ENCODE results near the gene REPIN1. TPM values are rescaled to one million over a fixed set of nuclear protein-coding genes. Genes with fewer than 3 reads are reported as not detected.
A peak's percentile ranks its signal among the peaks of the same experiment; 100 is the strongest.
"Not testable (repeated sequence)": the region's sequence is repeated elsewhere in the genome, so short reads cannot be mapped to it uniquely, and the experiment has no call there.

The REPIN1 gene
- polyA plus RNA-seq, 3 donors: 76.5 to 84.8 (median 79.6) TPM

DNA sequence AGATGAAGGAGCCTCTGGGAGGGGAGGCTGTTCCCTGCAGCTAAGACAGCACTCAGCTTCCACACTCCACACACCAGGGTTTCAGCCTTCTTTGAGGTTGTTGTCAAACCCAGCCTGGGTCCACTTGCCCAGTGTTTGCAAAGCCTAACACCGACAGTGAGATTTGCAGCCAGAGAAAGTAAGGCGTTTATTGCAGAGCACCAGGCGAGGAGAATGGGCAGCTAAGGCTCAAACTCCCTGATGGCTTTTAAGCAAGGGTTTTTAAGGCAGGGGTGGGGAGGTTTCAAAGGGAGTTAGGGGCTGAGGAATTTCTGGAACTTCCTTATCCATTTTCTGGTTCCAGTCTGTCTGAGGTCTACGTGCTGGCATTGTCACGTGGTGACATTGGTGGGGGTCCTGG, 5.8 kb downstream of the REPIN1 start:
- DNase-seq (ENCODE audit: low read depth in 3 of 3, low spot score in 2 of 3): no peak

DNA sequence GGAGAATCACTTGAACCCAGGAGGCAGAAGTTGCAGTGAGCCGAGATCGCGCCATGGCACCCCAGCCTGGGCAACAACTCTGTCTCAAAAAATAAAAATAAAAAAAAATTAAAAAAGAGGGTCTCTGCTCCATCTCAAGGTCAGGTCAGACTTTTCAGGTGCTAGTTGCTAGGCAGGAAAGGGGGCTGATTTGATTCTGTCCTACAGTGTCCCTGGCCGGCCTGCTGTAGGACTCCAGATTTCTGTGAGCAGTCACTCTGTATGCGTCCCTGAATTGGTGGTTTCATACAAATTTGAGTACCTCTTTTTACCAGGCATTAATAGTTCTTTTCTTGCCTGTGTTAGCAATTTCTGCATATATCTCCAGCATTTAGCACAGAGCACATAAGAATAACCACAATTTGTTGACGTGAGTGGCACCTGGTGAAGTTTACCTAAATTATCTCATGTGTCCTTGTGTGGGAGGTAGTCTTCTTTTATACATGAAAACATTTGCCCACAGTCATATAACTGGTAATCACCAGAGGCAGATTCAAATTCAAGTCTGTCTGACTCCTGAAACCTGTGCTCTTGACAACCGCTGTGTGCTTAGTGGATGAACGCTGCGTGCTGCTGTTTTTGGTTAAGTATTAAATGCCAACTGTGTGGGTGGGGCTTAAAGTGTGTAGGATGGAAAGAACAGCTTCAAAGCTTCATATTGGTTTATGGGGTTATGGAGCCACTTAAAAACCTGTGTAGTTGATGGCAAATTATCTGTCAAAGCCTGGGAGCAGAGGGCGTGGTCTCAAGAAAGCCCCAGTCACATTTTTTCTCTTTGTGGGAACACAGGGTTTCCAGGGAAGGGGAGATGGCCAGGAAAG, 7.3 kb downstream of the REPIN1 start:
- no peak for DNase-seq (ENCODE audit: low read depth in 3 of 3, low spot score in 2 of 3)

DNA sequence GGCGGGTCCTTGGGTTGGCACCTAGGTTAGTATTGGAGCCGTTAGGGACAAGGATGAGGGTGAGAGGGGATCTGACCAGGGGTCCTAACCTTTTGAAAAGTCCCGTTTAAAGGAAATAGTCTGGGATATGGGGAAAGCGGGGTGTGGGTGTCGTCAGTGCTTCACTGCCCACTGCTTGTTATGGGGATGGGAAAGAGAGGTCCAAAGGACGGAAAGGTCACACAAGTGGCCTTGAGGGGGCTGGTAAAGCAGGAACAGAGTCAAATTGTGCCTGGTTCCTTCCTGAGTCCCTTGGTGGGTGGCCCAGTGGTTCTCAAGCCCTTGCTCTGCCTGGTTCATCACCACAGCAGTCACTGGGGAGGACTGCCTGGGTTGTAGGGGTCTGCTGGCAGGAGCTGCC, 7.9 kb downstream of the REPIN1 start:
- no peak for DNase-seq (ENCODE audit: low read depth in 3 of 3, low spot score in 2 of 3)

DNA sequence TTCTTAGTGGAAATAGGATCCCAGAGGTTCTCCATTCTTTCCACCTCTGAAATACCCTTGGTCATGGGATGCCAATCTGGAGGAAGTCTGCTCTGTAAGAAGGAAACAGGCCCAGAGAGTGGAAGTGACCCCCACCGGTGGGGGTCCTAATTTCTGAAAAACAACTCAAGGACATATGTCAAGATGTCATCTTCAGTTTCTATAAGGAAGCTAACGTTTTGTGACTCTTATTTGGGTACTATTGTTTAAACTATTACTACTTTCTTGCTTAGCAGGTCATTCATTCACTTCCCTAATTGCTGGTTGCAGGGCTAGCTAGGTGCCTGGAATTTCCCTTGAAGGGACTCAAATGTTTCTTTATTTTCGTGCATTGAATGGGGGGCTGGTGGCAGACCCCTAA, 8.6 kb downstream of the REPIN1 start:
- DNase-seq (ENCODE audit: low read depth in 3 of 3, low spot score in 2 of 3): no peak

DNA sequence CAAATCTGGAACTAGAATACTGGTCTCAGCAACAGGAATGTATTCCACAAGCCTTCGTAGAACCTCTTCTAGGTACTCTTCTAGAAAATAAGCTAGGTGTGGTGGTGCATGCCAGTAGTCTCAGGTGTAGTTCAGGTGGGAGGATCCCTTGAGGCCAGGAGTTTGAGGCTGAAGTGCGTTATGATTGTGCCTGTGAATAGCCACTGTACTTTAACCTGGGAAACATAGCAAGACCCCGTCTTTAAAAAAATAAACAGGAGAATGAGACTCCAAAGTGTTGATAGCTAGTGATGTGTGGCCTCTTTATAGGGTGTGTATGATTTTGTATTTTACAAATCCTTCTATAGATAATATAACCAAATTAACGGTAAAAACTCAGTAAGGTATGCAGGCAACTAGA, 9.0 kb downstream of the REPIN1 start:
- DNase-seq (ENCODE audit: low read depth in 3 of 3, low spot score in 2 of 3): no peak

DNA sequence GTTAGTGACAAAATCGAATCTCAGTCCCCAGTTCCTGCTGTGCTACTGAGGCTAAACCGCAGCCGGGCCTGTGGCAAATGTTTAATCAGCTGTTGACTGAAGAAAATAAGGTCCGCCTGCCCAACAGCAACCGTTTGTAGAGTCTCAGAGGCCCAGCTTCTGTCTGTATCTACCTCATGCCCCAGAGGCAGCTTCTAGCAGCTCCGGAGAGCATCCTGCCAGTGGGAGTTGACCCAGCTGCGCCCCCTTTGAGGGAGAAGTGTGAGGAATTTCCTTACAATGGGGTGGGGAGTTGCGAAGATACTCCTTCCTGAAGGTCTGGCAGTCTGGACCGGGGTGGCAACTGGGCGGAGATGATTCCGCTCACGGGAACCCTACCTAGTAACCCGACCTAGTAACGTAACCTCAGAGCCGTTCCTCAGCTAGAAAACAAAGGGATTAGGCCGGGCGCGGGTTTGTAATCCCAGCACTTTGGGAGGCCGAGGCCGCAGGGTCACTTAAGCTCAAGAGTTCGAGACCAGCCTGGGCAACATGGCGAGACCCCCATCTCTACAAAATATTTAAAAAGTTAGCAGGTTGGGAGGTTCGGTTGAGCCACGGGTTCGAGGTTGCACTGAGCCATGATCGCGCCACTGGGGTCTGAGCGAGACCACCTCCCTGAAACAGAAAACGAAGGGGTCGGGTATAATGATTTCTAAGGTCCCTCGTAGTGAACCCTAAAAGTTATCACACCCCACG, 9.7 kb downstream of the REPIN1 start:
- no peak for DNase-seq (ENCODE audit: low read depth in 3 of 3, low spot score in 2 of 3)

DNA sequence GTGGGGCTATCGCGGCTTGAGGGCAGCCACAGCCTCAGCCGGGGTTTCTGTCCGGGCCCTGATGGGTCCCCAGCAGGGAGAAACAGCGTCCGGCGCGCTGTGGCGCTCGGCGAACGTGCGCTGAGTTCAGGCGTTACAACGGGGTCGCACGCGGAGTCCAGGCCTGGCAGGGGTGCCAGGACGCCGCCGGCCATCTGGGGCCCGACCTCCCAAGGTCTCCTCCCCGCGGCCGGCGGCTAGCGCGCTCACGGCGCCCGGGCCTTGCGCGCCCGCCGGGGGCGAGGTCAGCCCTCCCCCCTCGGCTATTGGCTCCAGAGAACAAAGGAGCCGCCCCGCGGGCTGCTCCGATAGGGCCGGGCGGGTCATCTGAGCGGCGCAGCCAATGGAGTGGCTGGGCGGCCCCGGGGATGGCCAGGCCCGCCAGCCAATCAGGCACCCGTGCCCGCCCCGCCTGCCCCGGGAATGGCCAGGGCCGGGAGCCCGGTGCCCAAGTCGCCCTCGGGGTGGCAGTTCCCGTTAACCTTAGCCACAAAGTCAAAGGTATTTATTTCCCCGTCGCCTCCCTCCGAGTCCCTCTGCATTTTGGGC, 10.3 kb downstream of the REPIN1 start, which contains the start of gene ZNF775:
Gene ZNF775 (plus strand): TSS at position 478 of the 588 bp plus-strand sequence. CDS start 9,141 bp downstream, outside the sequence.
- peak in 2 of 3 donors; percentile 77 to 92 for DNase-seq (ENCODE audit: low read depth in 3 of 3, low spot score in 2 of 3)

DNA sequence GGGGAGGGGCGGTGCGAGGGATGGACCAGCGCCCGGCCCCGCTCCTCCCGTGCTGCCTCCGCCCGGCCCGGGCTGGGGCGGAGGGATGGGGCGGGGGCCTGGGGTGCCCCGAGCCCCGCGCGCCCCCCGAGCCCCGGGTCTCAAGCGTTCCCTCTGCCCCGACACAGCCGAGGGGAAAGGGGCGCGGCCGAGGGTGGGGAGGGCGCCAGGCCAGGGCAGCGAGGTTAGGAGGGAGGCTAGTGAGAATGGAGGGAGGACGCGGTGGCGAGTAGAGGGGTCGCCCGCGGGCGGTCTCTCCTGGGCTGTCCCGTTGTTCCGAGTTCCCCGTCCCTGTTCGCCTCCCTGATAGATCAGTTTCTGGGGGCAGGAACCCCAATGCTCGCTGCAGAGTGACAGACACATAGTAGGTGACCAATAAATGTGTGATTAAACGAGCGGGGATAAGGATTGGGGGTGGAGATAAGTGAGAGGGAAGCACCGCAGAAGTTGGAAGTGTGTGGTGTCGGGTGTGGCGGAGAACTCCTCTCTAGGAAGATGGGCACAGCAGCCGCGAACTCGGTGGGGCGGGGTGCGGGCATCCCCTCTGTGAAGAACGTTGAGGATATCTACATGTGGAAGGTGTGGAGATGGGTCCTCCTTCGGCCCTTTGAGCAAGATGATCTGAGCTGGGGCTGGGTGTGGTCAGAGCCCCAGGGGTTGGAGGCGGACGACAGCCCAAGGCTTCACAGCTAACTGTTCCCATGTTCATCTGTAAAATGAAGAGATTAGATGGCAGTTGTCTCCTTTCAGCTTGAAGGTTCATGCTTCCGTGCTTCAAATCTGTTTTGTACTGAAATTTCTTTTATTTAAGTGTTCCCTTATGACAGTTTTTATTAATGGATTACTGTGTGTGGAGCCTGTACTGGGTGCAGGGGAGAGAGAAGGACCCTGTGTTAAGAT, 11.1 kb downstream of the REPIN1 start:
- DNase-seq (ENCODE audit: low read depth in 3 of 3, low spot score in 2 of 3): no peak

DNA sequence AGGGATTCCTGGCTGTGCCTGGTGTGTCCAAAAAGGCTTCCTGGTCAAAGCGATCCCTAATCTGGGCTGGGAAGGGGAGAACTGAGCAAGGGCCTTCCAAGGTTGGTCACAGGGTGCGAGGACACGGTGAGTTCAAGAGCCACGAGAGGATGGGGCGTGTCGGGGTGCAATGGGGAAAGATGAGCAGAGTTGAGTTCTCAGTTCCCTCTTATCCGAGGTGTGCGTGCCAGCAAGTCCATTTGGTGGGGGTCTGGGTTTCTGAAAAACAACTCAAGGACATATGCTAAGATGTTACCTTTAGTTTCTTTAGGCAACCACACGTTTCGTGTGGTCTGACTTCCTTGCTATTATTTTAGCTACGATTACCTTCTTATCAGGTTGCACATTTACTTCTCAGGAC, 11.8 kb downstream of the REPIN1 start:
- DNase-seq (ENCODE audit: low read depth in 3 of 3, low spot score in 2 of 3): no peak

DNA sequence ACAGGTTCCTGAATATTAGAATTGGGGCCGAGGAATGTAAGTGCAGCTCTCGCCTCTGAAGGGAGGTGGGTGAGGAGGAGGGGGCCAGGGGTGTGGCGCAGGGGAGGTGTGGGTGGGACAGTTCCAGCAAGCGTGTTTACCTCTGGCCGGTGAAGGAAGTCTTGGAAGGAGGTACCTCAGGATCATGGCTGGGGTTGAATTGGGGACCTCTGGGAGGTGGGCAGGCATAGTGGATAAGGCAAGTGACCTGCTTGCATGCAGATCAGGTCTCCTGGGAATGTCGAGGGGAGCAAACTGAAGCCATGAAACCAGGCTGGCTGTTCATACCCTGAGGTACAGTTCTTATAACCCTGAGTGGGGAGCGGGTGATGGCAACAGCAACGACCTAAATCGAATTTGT, 12.5 kb downstream of the REPIN1 start:
- DNase-seq (ENCODE audit: low read depth in 3 of 3, low spot score in 2 of 3): no peak

DNA sequence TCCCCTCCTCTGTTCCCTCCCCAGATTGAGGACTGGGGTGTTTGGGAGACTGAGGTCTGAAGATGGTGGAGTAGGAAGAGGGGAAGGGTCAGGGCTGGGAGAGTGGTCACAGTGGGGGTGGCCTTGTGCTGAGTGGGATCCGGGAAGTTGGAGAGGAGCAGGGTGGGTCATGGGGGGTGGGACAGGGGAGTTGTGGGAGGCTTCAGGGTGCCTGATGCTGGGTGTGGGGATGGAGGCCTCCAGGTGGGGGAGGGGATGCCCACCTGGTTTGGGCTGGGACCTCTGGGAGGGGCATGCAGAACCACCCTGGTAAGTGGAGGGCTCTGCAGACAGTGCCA, 13.1 kb downstream of the REPIN1 start:
- no peak for DNase-seq (ENCODE audit: low read depth in 3 of 3, low spot score in 2 of 3)

DNA sequence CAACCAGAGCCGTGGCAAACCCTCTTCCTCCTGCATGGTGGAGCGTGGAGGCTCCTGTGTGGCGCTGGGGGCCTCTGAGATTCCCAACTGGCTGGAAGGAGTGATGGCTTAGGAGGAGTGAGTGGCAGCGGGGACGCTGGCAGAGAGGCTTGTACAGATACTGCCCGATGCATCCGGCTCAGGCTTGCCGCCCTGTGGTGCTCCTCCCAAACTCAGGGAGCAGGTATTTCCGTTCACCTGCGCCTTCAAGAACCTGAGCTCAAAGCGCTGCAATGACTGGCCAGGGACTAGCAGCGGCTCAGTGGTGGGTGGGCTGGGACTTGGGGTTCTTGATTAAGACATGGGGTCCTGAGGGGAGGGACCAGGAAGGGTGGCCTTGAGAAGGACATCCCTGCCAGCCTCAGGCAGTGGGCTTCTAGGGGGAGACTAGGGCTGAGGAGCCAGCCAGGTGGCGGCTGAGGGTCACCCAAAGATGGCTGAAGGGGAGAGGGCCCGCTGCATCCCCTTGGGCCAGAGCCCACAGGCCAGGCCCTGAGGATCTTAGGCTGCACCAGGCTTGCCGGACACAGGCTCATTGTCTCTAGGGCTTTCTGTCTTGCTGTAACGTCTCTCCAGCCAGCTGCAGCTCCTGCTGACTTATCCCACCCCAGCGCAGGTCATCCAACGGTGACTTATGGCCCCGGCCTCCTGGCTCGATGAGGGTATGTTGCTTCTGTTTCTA, 13.7 kb downstream of the REPIN1 start:
- no peak for DNase-seq (ENCODE audit: low read depth in 3 of 3, low spot score in 2 of 3)

DNA sequence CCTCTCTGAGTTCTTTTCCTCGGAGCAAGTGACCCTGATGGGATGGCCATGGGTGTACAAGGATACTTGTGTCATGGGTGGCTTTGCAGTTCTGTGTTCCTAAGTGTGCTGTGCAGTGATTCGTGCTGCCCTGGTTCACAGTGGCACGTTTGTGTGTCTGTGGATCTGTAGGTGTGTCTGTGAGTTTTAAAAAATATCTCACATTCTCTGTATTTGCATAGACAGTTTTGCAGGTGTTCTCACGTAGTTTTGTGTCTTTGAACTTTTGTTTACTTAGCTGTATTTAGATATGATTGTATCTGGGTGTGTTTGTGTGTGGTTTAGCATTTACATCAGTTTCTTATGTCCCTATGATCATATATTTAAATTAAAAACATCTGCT, 14.2 kb downstream of the REPIN1 start:
- no peak for DNase-seq (ENCODE audit: low read depth in 3 of 3, low spot score in 2 of 3)

DNA sequence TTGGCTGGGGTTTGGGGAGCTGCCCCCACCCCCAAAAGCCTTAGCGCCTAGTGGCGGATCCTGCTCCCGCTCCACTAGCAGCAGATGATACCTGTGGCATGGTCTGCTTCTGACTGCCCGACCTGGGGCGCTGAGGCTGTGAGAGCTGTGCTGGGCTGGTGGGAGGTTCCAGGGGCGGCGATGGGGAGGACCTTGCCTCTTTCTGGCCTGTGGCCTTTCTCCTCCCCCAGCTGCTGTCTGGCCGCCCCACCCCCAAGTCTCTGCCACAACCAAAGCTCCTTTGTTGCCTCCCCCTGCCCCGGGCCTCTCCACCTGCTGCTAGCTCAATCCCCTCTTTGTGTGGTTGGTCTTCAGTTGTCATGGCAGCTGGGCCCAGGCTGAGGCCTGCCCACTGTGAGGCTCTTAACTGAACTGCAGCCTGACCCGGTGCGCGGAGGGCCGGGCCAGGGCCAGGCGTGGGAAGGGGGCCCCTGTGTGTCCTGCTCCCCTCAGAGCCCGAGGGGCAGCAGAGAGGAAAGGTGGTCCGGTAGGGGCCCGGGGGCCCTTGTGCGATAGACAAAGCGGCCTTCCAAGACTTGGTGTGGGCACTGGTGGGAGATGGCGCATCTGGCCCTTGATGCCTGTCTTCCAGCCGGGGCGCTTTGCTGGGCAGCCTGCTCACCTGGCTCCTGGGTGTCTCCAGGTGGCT, 15.2 kb downstream of the REPIN1 start:
- DNase-seq (ENCODE audit: low read depth in 3 of 3, low spot score in 2 of 3): no peak

DNA sequence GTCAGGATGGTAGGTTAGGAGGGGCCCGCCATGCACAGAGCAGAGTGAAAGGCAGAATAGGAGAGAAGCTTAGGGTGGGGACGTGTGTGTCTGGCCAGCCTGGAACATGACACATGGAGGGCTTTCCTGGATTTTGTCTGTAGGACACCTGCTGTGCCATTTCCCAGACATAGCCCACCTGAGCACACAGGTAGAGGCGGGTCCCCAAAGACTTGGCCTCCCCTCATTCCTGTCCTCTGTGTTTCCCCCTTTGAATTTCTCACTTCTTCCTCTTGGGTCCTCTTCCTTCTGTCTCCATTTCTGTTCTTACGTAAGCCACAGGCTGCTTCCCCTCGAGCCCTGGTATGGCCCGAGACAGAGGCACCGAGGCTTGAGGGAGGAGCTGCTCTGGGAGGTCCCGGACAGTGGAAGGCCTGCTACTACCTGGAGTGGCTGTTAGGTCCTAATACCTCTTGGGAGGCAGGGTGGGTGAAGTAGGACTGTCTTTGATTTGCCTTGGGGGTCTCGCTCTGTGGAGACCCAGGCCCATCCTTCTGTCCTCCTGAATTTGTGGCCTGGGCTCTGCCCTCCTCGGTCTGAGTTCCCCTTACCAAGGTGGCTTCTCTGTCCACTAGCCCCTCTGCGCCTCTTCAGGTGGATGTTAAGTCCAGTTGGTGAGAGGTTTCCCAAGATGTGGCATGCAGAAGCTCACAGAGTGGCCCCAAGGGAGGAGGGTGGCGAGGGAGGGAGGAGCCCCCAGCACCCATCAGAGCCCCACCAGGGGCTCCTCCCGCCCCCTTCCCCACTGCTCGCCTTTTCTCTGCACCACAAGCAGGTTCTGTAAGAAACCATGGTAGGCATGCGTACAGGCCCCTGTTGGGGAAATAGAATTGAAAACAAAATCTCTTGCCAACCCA, 16.0 kb downstream of the REPIN1 start:
- DNase-seq (ENCODE audit: low read depth in 3 of 3, low spot score in 2 of 3): no peak

DNA sequence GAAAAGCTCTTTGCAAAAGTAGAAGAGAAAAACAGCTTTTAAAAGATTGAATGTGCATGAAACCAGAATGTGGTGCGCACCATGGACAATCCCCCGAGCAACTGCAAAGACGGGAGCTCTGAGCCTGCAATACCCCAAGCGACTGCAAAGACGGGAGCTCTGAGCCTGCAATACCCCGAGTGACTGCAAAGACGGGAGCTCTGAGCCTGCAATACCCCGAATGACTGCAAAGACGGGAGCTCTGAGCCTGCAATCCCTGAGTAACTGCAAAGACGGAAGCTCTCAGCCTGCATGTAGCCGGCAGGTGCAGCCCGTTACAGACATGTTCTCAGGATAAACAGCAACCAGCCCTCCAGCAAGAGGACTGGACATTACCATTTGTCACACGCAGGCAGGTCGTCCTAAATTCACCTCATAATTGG, 16.7 kb downstream of the REPIN1 start:
- no peak for DNase-seq (ENCODE audit: low read depth in 3 of 3, low spot score in 2 of 3)

DNA sequence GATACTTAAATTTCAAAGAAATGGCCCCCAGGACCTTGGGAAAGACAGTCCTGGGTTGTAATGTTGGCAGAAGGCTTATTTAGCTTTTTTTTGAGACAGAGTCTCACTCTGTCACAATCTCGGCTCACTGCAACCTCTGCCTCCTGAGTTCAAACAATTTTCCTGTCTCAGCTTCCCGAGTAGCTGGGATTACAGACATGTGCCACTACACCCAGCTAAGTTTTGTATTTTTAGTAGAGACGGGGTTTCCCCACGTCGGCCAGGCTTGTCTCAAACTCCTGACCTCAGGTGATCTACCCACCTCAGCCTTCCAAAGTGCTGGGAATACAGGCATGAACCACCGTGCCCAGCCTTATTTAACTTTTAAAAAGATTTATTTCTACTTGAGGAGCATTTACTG, 17.3 kb downstream of the REPIN1 start:
- not testable (repeated sequence) for DNase-seq (ENCODE audit: low read depth in 3 of 3, low spot score in 2 of 3)

DNA sequence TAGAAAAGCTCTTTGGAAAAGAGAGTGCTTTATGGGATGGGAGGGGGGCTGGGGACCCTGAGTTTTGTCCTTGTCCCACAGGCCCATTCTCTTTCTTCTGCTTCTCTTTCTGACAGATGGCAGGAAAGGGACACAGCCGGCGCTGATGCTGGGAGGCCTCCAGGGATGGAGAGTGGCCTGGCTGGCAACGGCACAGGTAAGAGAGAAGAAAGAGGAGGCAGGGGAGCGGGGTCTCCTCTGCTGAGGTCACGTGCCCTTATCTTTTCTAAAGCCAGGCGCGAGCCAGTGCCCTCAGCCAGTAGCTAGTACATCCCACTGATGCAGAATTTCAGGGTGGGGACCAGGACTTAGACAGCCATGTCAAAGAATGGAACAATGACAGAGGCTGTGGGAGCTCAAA, 19.7 kb downstream of the REPIN1 start:
- no peak for DNase-seq (ENCODE audit: low read depth in 3 of 3, low spot score in 2 of 3)
